Posterior cingulate gyrus (tissue), 11 donors: ENCODE data around the gene TOX3.

Experiments
- DNase-seq, 10 donors: peaks; one replicate each; pipeline versions ENCODE4 v3.0.0 to v3.0.0-alpha.2; 2020 to 2021; ENCODE audit warnings: mixed read lengths in 3 of 10
- intact Hi-C: fragments of 100-400 bp; cut with DNase I; formaldehyde crosslinking; loops from one replicate; pipeline ENCODE4 v1.15.1; 2023

TOX3 gene

GRCh38 chr16:52411011-52411410 lies 135.9 kb downstream of the TOX3 start:
- no peak for DNase-seq
- intact Hi-C loops: no loop called here

DNA sequence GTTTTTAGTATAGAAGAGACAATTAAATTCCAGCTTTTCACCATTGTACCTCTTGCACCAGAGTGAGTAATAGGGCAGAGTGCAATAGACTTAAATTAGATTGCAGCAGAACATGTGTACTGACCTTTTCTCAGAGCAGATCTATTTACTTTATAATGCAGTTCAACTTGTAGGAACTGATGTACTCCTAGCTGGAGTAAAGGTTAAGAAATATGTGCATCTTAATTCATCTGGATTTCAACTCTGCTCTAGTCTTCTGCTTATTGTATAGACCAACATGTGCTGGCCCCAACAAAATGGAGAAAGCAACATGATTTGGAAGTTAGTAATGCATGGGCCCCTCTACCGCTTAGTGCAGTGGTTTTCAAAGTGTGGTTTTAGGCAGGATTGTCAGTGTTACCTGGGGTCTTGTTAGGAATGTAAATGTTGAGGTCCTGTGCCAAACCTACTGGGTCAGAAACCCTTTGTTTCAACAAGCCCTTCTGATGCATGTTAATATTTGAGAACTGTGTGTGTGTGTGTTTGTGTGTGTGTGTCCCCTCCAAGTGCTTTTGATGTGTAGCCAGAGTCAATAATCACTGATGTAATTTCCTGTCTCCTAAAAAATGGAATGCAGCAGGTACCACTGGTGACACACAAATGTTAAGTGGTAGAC lies 138.6 kb downstream of the TOX3 start:
- intact Hi-C loops: no loop called here

GRCh38 chr16:52407778-52408177 lies 139.2 kb downstream of the TOX3 start:
- DNase-seq: no peak
- intact Hi-C loops: no loop called here

More for the DNA sequence above, 138.6 kb downstream of the TOX3 start:
- DNase-seq: no peak

DNA sequence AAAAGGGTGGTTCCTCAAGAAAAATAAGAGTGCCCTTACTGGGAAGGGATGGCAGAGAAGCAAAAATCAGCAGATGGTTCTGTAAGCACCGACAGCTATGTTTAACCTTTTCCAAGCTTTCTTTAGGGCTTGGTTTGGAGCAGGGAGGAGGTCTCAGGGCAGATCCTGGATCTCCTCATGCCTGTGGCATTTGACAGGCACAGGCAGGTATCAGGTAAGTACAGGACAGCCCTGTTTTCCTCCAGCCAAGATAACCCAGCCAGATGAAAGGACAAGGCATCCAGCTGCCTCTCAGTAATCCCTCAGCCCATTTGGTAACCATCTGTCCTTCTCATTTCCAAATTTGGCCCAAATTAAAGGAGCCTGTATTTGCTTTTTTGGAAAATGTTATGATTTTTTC lies 141.5 kb downstream of the TOX3 start:
- DNase-seq: no peak
- intact Hi-C loops: no loop called here

DNA sequence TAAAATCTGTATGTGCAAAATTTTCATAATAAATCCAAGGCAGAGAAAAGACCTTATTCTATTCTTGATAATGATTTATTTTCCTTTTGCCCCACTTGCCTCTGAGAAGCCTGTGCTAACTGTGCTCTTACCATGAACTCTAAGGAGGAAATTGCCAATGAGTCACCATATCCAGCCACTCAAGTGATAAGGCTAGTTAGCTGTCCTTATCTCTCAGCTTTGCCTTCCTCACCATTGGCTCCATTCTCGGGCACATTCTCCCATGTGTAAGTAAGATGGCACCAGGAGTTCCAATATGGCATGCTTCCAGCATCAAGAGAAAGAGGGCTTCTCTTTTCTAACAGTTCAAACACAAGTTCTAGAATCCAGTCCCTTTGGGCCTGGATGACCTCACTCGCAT lies 142.4 kb downstream of the TOX3 start:
- intact Hi-C loops: no loop called here

GRCh38 chr16:52399116-52399515 lies 147.8 kb downstream of the TOX3 start:
- no peak for DNase-seq
- intact Hi-C loops: no loop called here

More for the DNA sequence above, 142.4 kb downstream of the TOX3 start:
- DNase-seq: no peak

DNA sequence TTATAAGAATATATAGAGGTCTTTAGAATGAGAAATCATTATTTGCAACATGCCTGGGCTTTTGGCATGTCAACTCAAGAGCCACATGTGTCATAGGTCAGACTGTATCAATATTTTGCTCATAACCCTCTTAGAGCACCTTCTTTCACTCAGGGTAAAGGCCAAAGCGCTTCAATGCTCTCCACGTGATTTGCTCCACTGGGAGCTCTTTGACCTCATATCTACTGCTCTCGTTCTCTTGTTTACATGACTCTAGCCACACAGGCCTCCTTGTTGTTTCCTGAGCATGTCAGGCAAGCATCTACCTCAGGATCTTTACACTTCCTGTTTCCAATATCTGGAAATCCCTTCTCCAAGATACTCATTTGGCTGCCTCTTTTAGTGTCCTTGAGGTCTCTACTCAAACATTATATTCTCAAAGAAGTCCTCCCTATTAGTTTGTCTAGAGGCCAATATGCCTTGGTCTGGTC lies 148.4 kb downstream of the TOX3 start:
- intact Hi-C loops: no loop called here
- no peak for DNase-seq

- intact Hi-C loops: no loop called here
- DNase-seq: no peak
Measured at GRCh38 chr16:52398021-52398420, 148.9 kb downstream of the TOX3 start.

DNA sequence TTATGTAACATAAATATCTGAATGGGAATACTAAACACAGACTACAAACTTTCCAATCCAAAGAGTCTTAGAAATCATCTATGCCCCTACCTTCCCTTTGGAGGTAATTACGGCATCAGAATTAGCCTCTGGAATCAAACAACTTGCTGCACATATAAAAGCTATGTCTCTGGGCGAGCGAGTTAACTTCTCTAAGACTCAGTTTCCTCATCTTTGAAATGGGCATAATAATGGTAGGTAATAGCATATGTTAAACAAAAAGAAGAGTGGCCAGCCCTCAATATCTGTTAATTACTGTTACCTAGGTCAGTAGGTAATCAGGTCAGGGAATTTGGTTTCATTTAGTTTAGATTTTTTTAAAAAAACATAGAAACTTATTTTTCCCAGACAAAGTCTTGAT lies 153.5 kb downstream of the TOX3 start:
- no peak for DNase-seq
- intact Hi-C loops: no loop called here

- DNase-seq: no peak
- intact Hi-C loops: no loop called here
Measured at GRCh38 chr16:52389045-52389444, 157.9 kb downstream of the TOX3 start.
